H1 (cell line): ENCODE results near the gene CDON. TPM values are rescaled to one million over a fixed set of nuclear protein-coding genes. Genes with fewer than 3 reads are reported as not detected.

Experiments used
- BCL11A ChIP-seq, 2 experiments: IDR thresholded peaks; one replicate each; pipeline ENCODE4 v1.6.1; 2011; ENCODE audit warnings: low read depth in 2 of 2, low read length in 2 of 2, mild to moderate bottlenecking in 2 of 2
- CHD2 ChIP-seq: IDR thresholded peaks from 2 replicates; pipeline ENCODE4 v1.6.1; 2012; ENCODE audit warnings: low read length, improper control_type of control experiment
- EP300 ChIP-seq, 2 experiments: IDR thresholded peaks; 1 replicate in 1 of 2; 2 replicates in 1 of 2; pipeline ENCODE4 v1.6.1; 2011 to 2012; ENCODE audit warnings: low read depth in 2 of 2, low read length in 2 of 2, mild to moderate bottlenecking in 2 of 2, borderline replicate concordance in 1 of 2, inconsistent platforms in 1 of 2, moderate library complexity in 1 of 2
- GABPA ChIP-seq: IDR thresholded peaks from 2 replicates; pipeline ENCODE4 v1.6.1; 2011; ENCODE audit warnings: mild to moderate bottlenecking, low read length, moderate library complexity, borderline replicate concordance; ENCODE audit not compliant: insufficient read depth
- HDAC6 ChIP-seq: IDR thresholded peaks from one replicate; pipeline ENCODE4 v1.7.1; 2012; ENCODE audit warnings: low read depth, mild to moderate bottlenecking, inconsistent platforms, low read length, moderate library complexity
- NRF1 ChIP-seq: IDR thresholded peaks from 2 replicates; pipeline ENCODE4 v1.6.1; 2011; ENCODE audit warnings: mild to moderate bottlenecking, low read depth, low read length, improper control_type of control experiment
- RAD21 ChIP-seq, 2 experiments: IDR thresholded peaks in 1 of 2; conservative IDR thresholded peaks in 1 of 2; 2 replicates each; pipeline ENCODE4 v1.6.1; 2011; ENCODE audit warnings: low read depth in 2 of 2, low read length in 2 of 2, improper control_type of control experiment in 1 of 2, inconsistent platforms in 1 of 2, mild to moderate bottlenecking in 1 of 2, moderate library complexity in 1 of 2
- polyA plus RNA-seq, 7 experiments: library from polyadenylated mRNA; depleted of rRNA in 3 of 7; stranded (reverse) in 5 of 7; unstranded in 2 of 7; fragments of >200 nt in 5 of 7; fragments of 200-250 nt in 2 of 7; gene quantifications; 1 replicate in 5 of 7; 2 replicates in 1 of 7; 4 replicates in 1 of 7; pipeline versions ENCODE4 v1.2.1 to v1.2.3, GENCODE V29; 2011 to 2013; ENCODE audit warnings: missing spikeins in 2 of 7, mixed read lengths in 2 of 7
- total RNA-seq: library from RNA; stranded (reverse); fragmentation: NEBNext Ultra II Directional; extraction: Animal tissue kit (Norgen Biotek cat#: 25700); gene quantifications from 2 replicates; pipeline ENCODE4 v1.2.1, GENCODE V29; 2021
- TF ChIP-seq, protein P1 (sequence below): IDR thresholded peaks from 2 replicates; pipeline ENCODE4 v1.6.1; 2012; ENCODE audit warnings: low read length, inconsistent platforms

The CDON gene
- total and polyA plus RNA-seq, 2 of the 8 experiments (the other 6 are each of a cell fraction or from before 2014, with no cell fraction given) = 11.0 to 32.5 TPM

DNA sequence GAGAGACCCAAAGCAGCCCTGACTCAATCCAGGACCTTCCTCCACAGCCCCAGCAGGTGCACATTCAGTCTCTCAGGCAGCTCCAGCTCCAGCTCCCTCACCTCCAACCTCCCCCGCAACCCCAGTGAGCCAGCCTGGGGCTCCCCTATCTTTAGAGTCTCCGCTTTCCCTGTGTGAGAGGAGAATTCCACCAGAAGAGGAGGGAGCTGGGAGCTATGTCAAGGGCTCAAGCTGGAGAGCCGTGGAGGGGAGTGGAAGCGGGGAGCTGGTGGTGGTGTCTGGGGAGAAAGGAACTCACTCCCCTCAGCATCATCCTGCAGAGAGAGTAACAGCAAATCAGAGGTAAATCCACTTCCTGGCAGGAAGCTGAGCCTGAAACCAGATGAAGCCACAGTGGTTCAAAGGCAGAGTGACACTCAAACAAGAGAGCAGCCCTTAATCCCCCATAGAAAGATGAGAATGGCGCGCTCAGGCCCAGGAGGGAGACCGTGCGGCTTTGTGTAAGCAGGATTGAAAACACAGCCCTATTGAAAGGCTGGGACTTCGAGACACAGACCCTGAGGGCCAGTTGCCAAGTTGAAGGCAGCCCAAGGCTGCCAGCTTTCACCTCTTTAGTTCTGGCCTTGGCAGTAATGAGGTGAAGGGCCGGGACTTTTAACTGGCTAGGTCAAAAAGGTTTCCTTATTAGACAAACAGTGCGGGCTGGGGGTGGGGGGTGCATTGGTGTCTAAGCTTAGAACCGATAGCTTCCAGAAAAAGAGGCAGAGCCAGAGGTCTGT lies 21.4 kb upstream of the CDON start (continued):
- TF ChIP-seq, protein P1, sequence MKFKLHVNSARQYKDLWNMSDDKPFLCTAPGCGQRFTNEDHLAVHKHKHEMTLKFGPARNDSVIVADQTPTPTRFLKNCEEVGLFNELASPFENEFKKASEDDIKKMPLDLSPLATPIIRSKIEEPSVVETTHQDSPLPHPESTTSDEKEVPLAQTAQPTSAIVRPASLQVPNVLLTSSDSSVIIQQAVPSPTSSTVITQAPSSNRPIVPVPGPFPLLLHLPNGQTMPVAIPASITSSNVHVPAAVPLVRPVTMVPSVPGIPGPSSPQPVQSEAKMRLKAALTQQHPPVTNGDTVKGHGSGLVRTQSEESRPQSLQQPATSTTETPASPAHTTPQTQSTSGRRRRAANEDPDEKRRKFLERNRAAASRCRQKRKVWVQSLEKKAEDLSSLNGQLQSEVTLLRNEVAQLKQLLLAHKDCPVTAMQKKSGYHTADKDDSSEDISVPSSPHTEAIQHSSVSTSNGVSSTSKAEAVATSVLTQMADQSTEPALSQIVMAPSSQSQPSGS = no peak
- no peak for TF ChIP-seq EP300 (IDR thresholded peaks at IDR 0.05; ENCODE audit: borderline replicate concordance in 1 of 2, low read depth in 2 of 2, low read length in 2 of 2)
- TF ChIP-seq HDAC6 = no peak
- no peak for TF ChIP-seq NRF1
- TF ChIP-seq GABPA = no peak
- no peak for TF ChIP-seq BCL11A (IDR thresholded peaks at IDR 0.05; ENCODE audit: low read depth in 2 of 2, low read length in 2 of 2)
- TF ChIP-seq CHD2 = no peak
- no peak for TF ChIP-seq RAD21 (IDR thresholded peaks at IDR 0.05 in 1 of 2, conservative IDR thresholded peaks at IDR 0.05 in 1 of 2; ENCODE audit: low read depth in 2 of 2, low read length in 2 of 2)
